ENCODE results near the gene SND1. TPM values are rescaled to one million over a fixed set of nuclear protein-coding genes. Genes with fewer than 3 reads are reported as not detected.

SND1 gene
- total RNA-seq, 1 experiment from 2014 or later: 172 TPM

- no peaks in the 10 kb centered on the region for H3K27me3 ChIP-seq (replicated peaks)
- H3K36me3 ChIP-seq: peaks cover 14% of the 10 kb centered on the region
- peak in 1 of 2 experiments; percentile 12 for DNase-seq (ENCODE audit: low read depth in 1 of 2, low spot score in 2 of 2)
- H3K4me1 ChIP-seq (replicated peaks): peaks cover 37% of the 10 kb centered on the region
- H3K27ac ChIP-seq: 0 out of 2 replicates have a peak overlapping the region, but pooled peaks have one; percentile 8
- no peaks in the 10 kb centered on the region for H3K9me3 ChIP-seq (replicated peaks)
- no peak overlapping the region for H3K4me3 ChIP-seq
Observed at GRCh38 chr7:127996253-127997071, 344.5 kb downstream of the SND1 start.

GRCh38 chr7:127997226-127997922 is 345.4 kb downstream of the SND1 start:
- peaks cover 37% of the 10 kb centered on the region for H3K4me1 ChIP-seq (replicated peaks)
- H3K9me3 ChIP-seq (replicated peaks): no peaks in the 10 kb centered on the region
- DNase-seq (ENCODE audit: low read depth in 1 of 2, low spot score in 2 of 2): peak in 1 of 2 experiments; percentile 62
- H3K27me3 ChIP-seq (replicated peaks): no peaks in the 10 kb centered on the region
- H3K4me3 ChIP-seq: no peak overlapping the region
- peak overlapping the region; percentile 22; the same call in 1 of the 2 replicates for H3K27ac ChIP-seq
- H3K36me3 ChIP-seq: peaks cover 9% of the 10 kb centered on the region; the same call in 1 of the 2 replicates

GRCh38 chr7:127998671-127999070 is 346.7 kb downstream of the SND1 start:
- no peak for DNase-seq (ENCODE audit: low read depth in 1 of 2, low spot score in 2 of 2)
- H3K9me3 ChIP-seq (replicated peaks): no peaks in the 10 kb centered on the region
- 0 out of 2 replicates have a peak, but pooled peaks cover 7% of the 10 kb centered on the region for H3K36me3 ChIP-seq
- H3K4me3 ChIP-seq: no peak overlapping the region
- H3K27me3 ChIP-seq (replicated peaks): no peaks in the 10 kb centered on the region
- peaks cover 37% of the 10 kb centered on the region for H3K4me1 ChIP-seq (replicated peaks)
- no peak overlapping the region; the same call in 1 of the 2 replicates for H3K27ac ChIP-seq

GRCh38 chr7:128000048-128000447 is 348.1 kb downstream of the SND1 start:
- H3K9me3 ChIP-seq (replicated peaks): no peaks in the 10 kb centered on the region
- no peaks in the 10 kb centered on the region for H3K27me3 ChIP-seq (replicated peaks)
- no peak for DNase-seq (ENCODE audit: low read depth in 1 of 2, low spot score in 2 of 2)
- peaks cover 33% of the 10 kb centered on the region for H3K4me1 ChIP-seq (replicated peaks)
- H3K36me3 ChIP-seq: 0 out of 2 replicates have a peak, but pooled peaks cover 2% of the 10 kb centered on the region
- H3K4me3 ChIP-seq: no peak overlapping the region
- no peak overlapping the region for H3K27ac ChIP-seq

- H3K4me1 ChIP-seq (replicated peaks): peaks cover 25% of the 10 kb centered on the region
- H3K9me3 ChIP-seq (replicated peaks): no peaks in the 10 kb centered on the region
- H3K4me3 ChIP-seq: no peak overlapping the region
- H3K36me3 ChIP-seq: 0 out of 2 replicates have a peak, but pooled peaks cover 2% of the 10 kb centered on the region
- H3K27me3 ChIP-seq (replicated peaks): no peaks in the 10 kb centered on the region
- DNase-seq (ENCODE audit: low read depth in 1 of 2, low spot score in 2 of 2): no peak
- no peak overlapping the region for H3K27ac ChIP-seq
Observed at GRCh38 chr7:128000854-128001265, 348.9 kb downstream of the SND1 start.

GRCh38 chr7:128003167-128003566 is 351.2 kb downstream of the SND1 start:
- DNase-seq (ENCODE audit: low read depth in 1 of 2, low spot score in 2 of 2): no peak
- Histone ChIP-seq H3K4me3 (no peak overlapping the region), H3K27me3 (replicated peaks) (no peaks in the 10 kb centered on the region), H3K27ac (no peak overlapping the region), H3K9me3 (replicated peaks) (no peaks in the 10 kb centered on the region), H3K36me3 (0 out of 2 replicates have a peak, but pooled peaks cover 2% of the 10 kb centered on the region), H3K4me1 (replicated peaks) (peaks cover 2% of the 10 kb centered on the region)

GRCh38 chr7:128003787-128004186 is 351.8 kb downstream of the SND1 start:
- H3K27me3 ChIP-seq (replicated peaks): no peaks in the 10 kb centered on the region
- 0 out of 2 replicates have a peak, but pooled peaks cover 2% of the 10 kb centered on the region for H3K36me3 ChIP-seq
- no peak overlapping the region for H3K27ac ChIP-seq
- DNase-seq (ENCODE audit: low read depth in 1 of 2, low spot score in 2 of 2): no peak
- no peaks in the 10 kb centered on the region for H3K4me1 ChIP-seq (replicated peaks)
- H3K4me3 ChIP-seq: no peak overlapping the region
- H3K9me3 ChIP-seq (replicated peaks): no peaks in the 10 kb centered on the region

- Histone ChIP-seq H3K4me3 (no peak overlapping the region), H3K9me3 (replicated peaks) (no peaks in the 10 kb centered on the region)
- no peak for DNase-seq (ENCODE audit: low read depth in 1 of 2, low spot score in 2 of 2)
Observed at GRCh38 chr7:128004623-128005022, 352.6 kb downstream of the SND1 start.

GRCh38 chr7:128005117-128005516 is 353.1 kb downstream of the SND1 start:
- no peaks in the 10 kb centered on the region for H3K4me1 ChIP-seq (replicated peaks)
- H3K4me3 ChIP-seq: no peak overlapping the region
- no peaks in the 10 kb centered on the region for H3K27me3 ChIP-seq (replicated peaks)
- H3K36me3 ChIP-seq: 0 out of 2 replicates have a peak, but pooled peaks cover 2% of the 10 kb centered on the region
- DNase-seq (ENCODE audit: low read depth in 1 of 2, low spot score in 2 of 2): no peak
- no peak overlapping the region for H3K27ac ChIP-seq
- H3K9me3 ChIP-seq (replicated peaks): no peaks in the 10 kb centered on the region

More at GRCh38 chr7:128004623-128005022, 352.6 kb downstream of the SND1 start:
- Histone ChIP-seq H3K4me1 (replicated peaks) (no peaks in the 10 kb centered on the region), H3K36me3 (0 out of 2 replicates have a peak, but pooled peaks cover 2% of the 10 kb centered on the region), H3K27ac (no peak overlapping the region), H3K27me3 (replicated peaks) (no peaks in the 10 kb centered on the region)

- DNase-seq (ENCODE audit: low read depth in 1 of 2, low spot score in 2 of 2): no peak
- Histone ChIP-seq H3K27ac (no peak overlapping the region), H3K4me3 (no peak overlapping the region)
Observed at GRCh38 chr7:128005759-128006159, 353.8 kb downstream of the SND1 start.

GRCh38 chr7:128006550-128007302 is 354.7 kb downstream of the SND1 start:
- no peaks in the 10 kb centered on the region for H3K9me3 ChIP-seq (replicated peaks)
- peaks cover 2% of the 10 kb centered on the region; the same call in 1 of the 2 replicates for H3K36me3 ChIP-seq
- no peak overlapping the region for H3K4me3 ChIP-seq
- H3K4me1 ChIP-seq (replicated peaks): no peaks in the 10 kb centered on the region
- H3K27me3 ChIP-seq (replicated peaks): no peaks in the 10 kb centered on the region
- DNase-seq (ENCODE audit: low read depth in 1 of 2, low spot score in 2 of 2): no peak
- no peak overlapping the region for H3K27ac ChIP-seq

More at GRCh38 chr7:128005759-128006159, 353.8 kb downstream of the SND1 start:
- Histone ChIP-seq H3K36me3 (0 out of 2 replicates have a peak, but pooled peaks cover 2% of the 10 kb centered on the region), H3K27me3 (replicated peaks) (no peaks in the 10 kb centered on the region), H3K9me3 (replicated peaks) (no peaks in the 10 kb centered on the region), H3K4me1 (replicated peaks) (no peaks in the 10 kb centered on the region)

GRCh38 chr7:128007303-128007680 is 355.3 kb downstream of the SND1 start:
- Histone ChIP-seq H3K27me3 (replicated peaks) (no peaks in the 10 kb centered on the region), H3K4me3 (no peak overlapping the region), H3K36me3 (peaks cover 1% of the 10 kb centered on the region; the same call in 1 of the 2 replicates), H3K4me1 (replicated peaks) (no peaks in the 10 kb centered on the region), H3K27ac (no peak overlapping the region), H3K9me3 (replicated peaks) (no peaks in the 10 kb centered on the region)
- no peak for DNase-seq (ENCODE audit: low read depth in 1 of 2, low spot score in 2 of 2)

GRCh38 chr7:128008141-128008540 is 356.1 kb downstream of the SND1 start:
- Histone ChIP-seq H3K4me1 (replicated peaks) (no peaks in the 10 kb centered on the region), H3K36me3 (peaks cover 2% of the 10 kb centered on the region; the same call in 1 of the 2 replicates), H3K9me3 (replicated peaks) (no peaks in the 10 kb centered on the region), H3K27me3 (replicated peaks) (no peaks in the 10 kb centered on the region), H3K27ac (no peak overlapping the region), H3K4me3 (no peak overlapping the region)
- DNase-seq (ENCODE audit: low read depth in 1 of 2, low spot score in 2 of 2): no peak
